HCT116 (cell line): Measurements from ENCODE around the gene PTDSS2. TPM values are rescaled to one million over a fixed set of nuclear protein-coding genes. Genes with fewer than 3 reads are reported as not detected.

Experiments used
- ATAC-seq: fragments of 200-7000 bp; cut with Tn5 transposase; 2 replicates; pipeline ENCODE4 v1.9.1; 2020; ENCODE audit warnings: mild to moderate bottlenecking, moderate library complexity
- BruUV-seq: library from RNA; stranded (reverse); fragments of 400-500 nt; replicated peaks from 2 replicates; lab custom pipeline; 2021; lab: Mats Ljungman, UMichigan
- CTCF ChIA-PET: fragments of 300-600 bp; sonication (Branson Sonifier 250); formaldehyde crosslinking; loops from one replicate; lab custom pipeline; 2021; ENCODE audit warnings: antibody characterized with exemption; lab: Charles Lee
- POLR2A ChIA-PET: fragments of 300-600, 350-600 bp; sonication (Branson Sonifier 250); formaldehyde crosslinking; loops from one replicate; lab custom pipeline; 2021; ENCODE audit warnings: antibody characterized with exemption; lab: Charles Lee
- RAD21 ChIA-PET, 2 experiments: fragments of 300-600 bp; sonication (Branson Sonifier 250); formaldehyde crosslinking; loops; one replicate each; lab custom pipeline; 2023; ENCODE audit warnings: low total read pairs in 2 of 2; ENCODE audit not compliant: uncharacterized antibody in 2 of 2, unreplicated experiment in 2 of 2, low non-redundant PET in 1 of 2; lab: Charles Lee
- DNase-seq: peaks from one replicate; pipeline ENCODE4 v3.0.0-alpha.2; 2010; ENCODE audit warnings: low read depth, low spot score
- H2AFZ ChIP-seq: fragments of 200-600 bp; shearing (Covaris generic), sonication (generic); 2 replicates; pipeline ENCODE4 v1.6.1; 2017; ENCODE audit warnings: low read depth, mixed run types, mixed read lengths, antibody characterized with exemption, low read length; ENCODE audit not compliant: poor library complexity, severe bottlenecking
- H3K27ac ChIP-seq: 2 replicates; pipeline ENCODE4 v1.5.1; 2012; ENCODE audit warnings: low read depth, low read length
- H3K27me3 ChIP-seq: fragments of 200-600 bp; sonication (generic); 2 replicates; pipeline ENCODE4 v1.6.1; 2016; ENCODE audit warnings: mixed run types, low read length, mixed read lengths; ENCODE audit not compliant: insufficient read depth
- H3K36me3 ChIP-seq, 2 experiments: fragments of 200-500 bp in 1 of 2; fragments of 200-600 bp in 1 of 2; sonication (Bioruptor generic) in 1 of 2; sonication (generic) in 1 of 2; 2 replicates each; pipeline versions ENCODE4 v1.5.1 to v1.6.1; 2014 to 2016; ENCODE audit warnings: low read length in 2 of 2, inconsistent platforms in 1 of 2, mixed read lengths in 1 of 2, mixed run types in 1 of 2; ENCODE audit not compliant: insufficient read depth in 2 of 2, control insufficient read depth in 1 of 2
- H3K4me1 ChIP-seq, 2 experiments: fragments of 200-600 bp in 1 of 2; sonication (generic) in 1 of 2; 2 replicates each; pipeline versions ENCODE4 v1.5.1 to v1.6.1; 2012 to 2017; ENCODE audit warnings: low read length in 2 of 2, inconsistent platforms in 1 of 2, mild to moderate bottlenecking in 1 of 2, mixed read lengths in 1 of 2, mixed run types in 1 of 2, moderate library complexity in 1 of 2; ENCODE audit not compliant: insufficient read depth in 2 of 2, control insufficient read depth in 1 of 2
- H3K4me2 ChIP-seq: fragments of 200-600 bp; sonication (generic); 2 replicates; pipeline ENCODE4 v1.6.1; 2017; ENCODE audit warnings: mixed run types, low read length, mixed read lengths
- H3K4me3 ChIP-seq, 2 experiments: fragments of 200-600 bp in 1 of 2; sonication (generic) in 1 of 2; replicated peaks in 1 of 2; 2 replicates each; pipeline ENCODE4 v1.5.1; 2011 to 2016; ENCODE audit warnings: low read length in 2 of 2, control low read depth in 1 of 2, low read depth in 1 of 2, mild to moderate bottlenecking in 1 of 2, mixed read lengths in 1 of 2, mixed run types in 1 of 2
- H3K79me2 ChIP-seq: fragments of 200-600 bp; sonication (generic); 2 replicates; pipeline ENCODE4 v1.6.1; 2017; ENCODE audit warnings: mild to moderate bottlenecking, mixed run types, low read length, moderate library complexity, mixed read lengths; ENCODE audit not compliant: insufficient read depth
- H3K9ac ChIP-seq: fragments of 200-600 bp; sonication (generic); 2 replicates; pipeline ENCODE4 v1.6.1; 2016; ENCODE audit warnings: low read length, mixed read lengths
- H3K9me2 ChIP-seq: fragments of 200-600 bp; sonication (generic), shearing (Covaris generic); 2 replicates; pipeline ENCODE4 v1.6.1; 2017; ENCODE audit warnings: mixed run types, mild to moderate bottlenecking, moderate library complexity; ENCODE audit not compliant: insufficient read depth
- H3K9me3 ChIP-seq, 2 experiments: fragments of 200-500 bp in 1 of 2; fragments of 200-600 bp in 1 of 2; sonication (Bioruptor generic) in 1 of 2; sonication (generic) in 1 of 2; 2 replicates each; pipeline ENCODE4 v1.6.1; 2014 to 2017; ENCODE audit warnings: low read length in 2 of 2, mixed read lengths in 2 of 2, inconsistent platforms in 1 of 2, low read depth in 1 of 2, mild to moderate bottlenecking in 1 of 2, mixed run types in 1 of 2, moderate library complexity in 1 of 2; ENCODE audit not compliant: control insufficient read depth in 1 of 2, insufficient read depth in 1 of 2
- H4K20me1 ChIP-seq: fragments of 200-600 bp; sonication (generic), shearing (Covaris generic); 2 replicates; pipeline ENCODE4 v1.6.1; 2017; ENCODE audit warnings: mixed run types, mild to moderate bottlenecking, moderate library complexity; ENCODE audit not compliant: insufficient read depth
- CBX3 ChIP-seq: IDR thresholded peaks from 2 replicates; pipeline ENCODE4 v1.6.1; 2012; ENCODE audit warnings: low read depth
- CTCF ChIP-seq, 3 experiments: fragments of 200-600 bp in 1 of 3; sonication (generic) in 1 of 3; IDR thresholded peaks in 2 of 3; conservative IDR thresholded peaks in 1 of 3; 2 replicates each; pipeline ENCODE4 v1.5.1; 2012 to 2017; ENCODE audit warnings: low read depth in 2 of 3, low read length in 2 of 3, antibody characterized with exemption in 1 of 3, borderline replicate concordance in 1 of 3, control low read depth in 1 of 3, mild to moderate bottlenecking in 1 of 3, mixed read lengths in 1 of 3, mixed run types in 1 of 3, moderate library complexity in 1 of 3; ENCODE audit not compliant: insufficient read depth in 1 of 3
- EGR1 ChIP-seq: IDR thresholded peaks from 2 replicates; pipeline ENCODE4 v1.6.1; 2012; ENCODE audit warnings: low read depth
- EZH2 ChIP-seq: fragments of 200-600 bp; sonication (generic); IDR thresholded peaks from 2 replicates; pipeline ENCODE4 v1.6.1; 2017; ENCODE audit warnings: antibody characterized with exemption, mixed run types
- EZH2phosphoT487 ChIP-seq: fragments of 200-600 bp; IDR thresholded peaks from 2 replicates; pipeline ENCODE4 v1.6.1; 2018; ENCODE audit warnings: antibody characterized with exemption, borderline replicate concordance
- FOSL1 ChIP-seq: IDR thresholded peaks from 2 replicates; pipeline ENCODE4 v1.6.1; 2012; ENCODE audit warnings: low read depth
- POLR2A ChIP-seq: IDR thresholded peaks from 2 replicates; pipeline ENCODE4 v1.7.0; 2011; ENCODE audit warnings: borderline replicate concordance; ENCODE audit not compliant: insufficient read depth, insufficient read length; ENCODE audit errors: extremely low read depth
- POLR2AphosphoS5 ChIP-seq: IDR thresholded peaks from 2 replicates; pipeline ENCODE4 v1.6.1; 2011; ENCODE audit warnings: mild to moderate bottlenecking, low read depth, low read length, moderate library complexity
- SRF ChIP-seq: IDR thresholded peaks from 2 replicates; pipeline ENCODE4 v1.6.1; 2012; ENCODE audit warnings: low read depth
- YY1 ChIP-seq: IDR thresholded peaks from 2 replicates; pipeline ENCODE4 v1.6.1; 2011; ENCODE audit warnings: low read length, low read depth, moderate library complexity, mild to moderate bottlenecking; ENCODE audit not compliant: insufficient replicate concordance; ENCODE audit errors: extremely low read depth
- ZFX ChIP-seq: fragments of 450-650 bp; IDR thresholded peaks from 2 replicates; pipeline ENCODE4 v1.6.1; 2017
- ZNF274 ChIP-seq: fragments of 200-500 bp; sonication (Bioruptor generic); IDR thresholded peaks from 2 replicates; pipeline ENCODE4 v1.6.1; 2014; ENCODE audit warnings: mild to moderate bottlenecking, low read depth, low read length, inconsistent platforms
- intact Hi-C: fragments of 100-400 bp; cut with micrococcal nuclease; formaldehyde crosslinking; loops from 2 replicates; pipeline ENCODE4 v1.10.0; 2022
- total RNA-seq: library from RNA; stranded (reverse); gene quantifications from one replicate; pipeline ENCODE4 v1.2.1, GENCODE V29; 2021; ENCODE audit not compliant: unreplicated experiment

The PTDSS2 gene
- total RNA-seq, 1 experiment from 2014 or later: 40.1 TPM

GRCh38 chr11:487571-488021 is 37.5 kb downstream of the PTDSS2 start:
- H3K4me3 ChIP-seq: no peak overlapping the region
- no peak overlapping the region for H3K4me2 ChIP-seq
- H3K4me1 ChIP-seq: no peaks in the 10 kb centered on the region
- ChIA-PET POLR2A (no interaction called here), CTCF (no interaction called here), RAD21 (no interaction called here)
- H3K9ac ChIP-seq: no peak overlapping the region
- TF ChIP-seq SRF (no peak), CBX3 (no peak)
- no peak for ATAC-seq
- H3K27ac ChIP-seq: no peak overlapping the region
- no peak overlapping the region for H2AFZ ChIP-seq
- H3K36me3 ChIP-seq: no peaks in the 10 kb centered on the region
- intact Hi-C loops: no loop called here
- H3K27me3 ChIP-seq: no peaks in the 10 kb centered on the region
- H3K9me3 ChIP-seq: no peaks in the 10 kb centered on the region
- H3K9me2 ChIP-seq: no peaks in the 10 kb centered on the region
- no peaks in the 10 kb centered on the region for H4K20me1 ChIP-seq
- H3K79me2 ChIP-seq: peaks cover 13% of the 10 kb centered on the region
- BruUV-seq: no TSS peak
- no peak for DNase-seq

- Histone ChIP-seq H3K4me3 (no peak overlapping the region), H3K79me2 (peaks cover 13% of the 10 kb centered on the region), H3K27ac (no peak overlapping the region), H3K9me3 (no peaks in the 10 kb centered on the region), H3K36me3 (no peaks in the 10 kb centered on the region), H3K4me2 (no peak overlapping the region), H4K20me1 (no peaks in the 10 kb centered on the region), H3K9ac (no peak overlapping the region), H3K9me2 (no peaks in the 10 kb centered on the region), H2AFZ (no peak overlapping the region), H3K4me1 (no peaks in the 10 kb centered on the region), H3K27me3 (no peaks in the 10 kb centered on the region)
- TF ChIP-seq EZH2phosphoT487 (no peak), POLR2AphosphoS5 (no peak), ZFX (no peak), YY1 (no peak), SRF (no peak), FOSL1 (no peak), CTCF (IDR thresholded peaks at IDR 0.05 in 2 of 3, conservative IDR thresholded peaks at IDR 0.05 in 1 of 3; ENCODE audit: borderline replicate concordance in 1 of 3, insufficient read depth in 1 of 3, low read depth in 2 of 3, low read length in 2 of 3) (no peak), ZNF274 (no peak), EZH2 (no peak), EGR1 (no peak), POLR2A (no peak)
- no peak for DNase-seq
- intact Hi-C loops: no loop called here
- no peak for ATAC-seq
- ChIA-PET CTCF (no interaction called here), POLR2A (no interaction called here), RAD21 (no interaction called here)
- no TSS peak for BruUV-seq
These were observed 38.0 kb downstream of the PTDSS2 start for GRCh38 chr11:488062-488461.
